Kidney tubule cell (primary cell): ENCODE measurements around the gene KCNK16.

Source experiments
- DNase-seq: peaks from one replicate; pipeline ENCODE4 v3.0.0-alpha.2; 2018; ENCODE audit warnings: low spot score

KCNK16 gene

DNA sequence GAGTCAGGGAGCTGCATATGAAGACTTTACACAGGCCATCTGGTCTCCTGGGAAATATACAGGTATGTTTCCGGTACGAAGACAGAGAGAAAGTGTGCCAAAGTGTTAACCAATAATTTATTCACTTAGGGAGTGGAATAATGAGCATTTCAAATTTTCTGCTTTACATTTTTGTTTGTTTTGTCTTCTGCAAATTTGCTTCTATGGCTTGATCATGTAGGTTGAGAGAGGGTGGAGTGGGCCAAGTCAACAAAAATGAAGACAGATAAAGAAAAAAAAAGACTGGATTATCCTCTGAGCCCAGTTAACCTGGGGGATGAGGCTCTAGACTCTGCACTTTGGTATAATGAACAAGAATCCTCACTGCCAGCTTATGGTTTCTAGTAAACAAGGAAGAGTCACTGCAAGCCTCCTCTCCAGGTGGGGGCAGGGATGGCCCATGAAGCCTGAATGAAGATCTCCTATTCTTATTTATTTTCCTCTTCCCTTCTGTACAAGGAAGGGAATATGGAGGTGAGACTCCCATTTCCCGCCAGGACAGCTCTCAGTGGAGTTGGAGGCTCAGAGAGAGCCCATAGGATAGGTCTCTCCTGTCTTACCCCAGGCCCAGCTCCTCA, 46.0 kb downstream of the KCNK16 start:
- no peak for DNase-seq

- DNase-seq: no peak
These were observed 47.6 kb downstream of the KCNK16 start for GRCh38 chr6:39274903-39275302.

DNA sequence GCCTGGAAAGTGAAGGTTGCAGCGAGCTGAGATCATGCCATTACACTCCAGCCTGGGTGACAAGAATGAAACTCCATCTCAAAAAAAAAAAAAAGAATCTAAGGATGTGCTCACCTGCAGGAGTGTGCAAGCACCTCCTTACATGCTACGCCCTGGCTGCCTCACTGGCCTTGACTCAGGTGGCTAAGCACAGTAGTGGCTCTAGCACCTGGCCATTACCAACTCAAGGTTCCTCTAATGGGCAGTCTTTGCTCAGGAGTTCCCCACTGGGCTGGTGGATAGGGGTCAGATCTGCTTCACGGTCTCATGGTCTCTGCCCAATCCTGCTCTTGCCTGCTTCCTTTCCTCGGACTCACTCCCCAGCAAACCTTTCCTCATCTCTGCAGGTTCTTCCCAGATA, 48.0 kb downstream of the KCNK16 start:
- DNase-seq: no peak

DNA sequence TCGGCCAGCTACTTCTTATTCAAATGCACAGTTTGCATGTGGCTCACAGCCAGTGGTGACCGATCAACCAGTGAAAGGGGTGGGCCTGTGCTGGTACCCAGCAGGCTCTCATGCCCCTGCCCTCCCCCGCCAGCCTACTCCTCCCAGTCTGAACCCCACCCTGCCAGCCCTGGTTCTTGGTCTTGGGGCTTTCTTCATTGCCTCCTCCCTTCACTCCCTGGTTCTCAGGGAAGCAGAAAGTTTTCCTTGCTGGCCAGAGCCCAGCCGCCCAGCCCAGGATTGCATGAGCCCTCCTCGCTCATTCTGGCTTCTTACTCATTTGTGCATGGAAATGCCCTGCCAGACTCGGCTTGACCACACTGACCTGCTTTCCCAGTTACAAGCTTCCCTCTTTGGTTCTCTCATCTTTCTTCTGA, 49.1 kb downstream of the KCNK16 start:
- peak; percentile 80 for DNase-seq

DNA sequence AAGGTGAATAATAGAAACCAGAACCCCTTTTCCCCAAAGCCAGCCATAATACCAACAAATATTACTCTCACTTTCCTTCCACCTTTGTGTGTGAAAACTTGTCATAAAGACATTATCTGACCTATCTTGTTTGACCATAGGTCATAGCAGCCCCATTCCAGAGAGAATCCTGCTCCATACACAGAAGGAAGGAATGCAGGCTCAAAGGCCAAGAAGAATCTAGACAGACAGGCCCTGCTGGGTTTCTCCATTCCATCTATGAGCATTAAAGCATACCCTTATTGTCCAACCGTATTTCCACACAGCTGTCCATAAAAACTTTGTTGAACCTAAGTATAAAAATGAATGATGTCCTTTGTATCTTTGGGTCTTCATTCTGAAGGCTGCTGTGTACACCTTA, 52.5 kb downstream of the KCNK16 start:
- no peak for DNase-seq

- no peak for DNase-seq
These were observed 53.8 kb downstream of the KCNK16 start for GRCh38 chr6:39268721-39269120.

GRCh38 chr6:39268171-39268570, 54.3 kb downstream of the KCNK16 start:
- DNase-seq: no peak

DNA sequence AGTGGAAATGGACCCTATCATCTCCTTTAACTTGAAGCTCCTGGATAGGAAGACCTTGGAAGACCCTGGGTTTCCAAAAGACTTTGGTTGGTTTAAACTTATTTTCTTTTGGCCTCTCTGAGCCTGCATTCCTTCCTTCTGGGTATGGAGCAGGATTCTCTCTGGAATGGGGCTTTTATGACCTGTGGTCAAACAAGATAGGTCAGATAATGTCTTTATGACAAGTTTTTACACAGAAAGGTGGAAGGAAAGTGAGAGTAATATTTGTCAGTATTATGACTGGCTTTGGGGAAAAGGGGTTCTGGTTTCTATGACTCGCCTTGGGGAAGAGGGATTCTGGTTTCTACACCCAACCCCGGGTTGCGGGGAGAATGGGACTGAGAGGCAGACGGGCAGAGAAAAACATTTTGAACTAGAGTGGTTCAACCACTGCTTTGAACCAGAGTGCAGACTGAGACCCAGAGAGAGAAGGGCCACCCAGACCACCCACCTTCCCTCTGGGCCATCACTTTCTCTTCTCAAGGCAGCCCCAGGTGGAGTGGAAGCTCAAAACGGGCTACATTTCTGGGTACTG, 55.6 kb downstream of the KCNK16 start:
- no peak for DNase-seq

- DNase-seq: no peak
These were observed 56.1 kb downstream of the KCNK16 start for GRCh38 chr6:39266375-39266774.
